K562 (cell line): Measurements from ENCODE around the gene CUTA. TPM values are rescaled to one million over a fixed set of nuclear protein-coding genes. Genes with fewer than 3 reads are reported as not detected.
A peak's percentile ranks its signal among the peaks of the same experiment; 100 is the strongest.

Source experiments
- THRAP3 ChIP-seq: fragments of 450-650 bp; IDR thresholded peaks from 2 replicates; pipeline ENCODE4 v1.6.1; 2016; ENCODE audit warnings: mild to moderate bottlenecking, inconsistent platforms, borderline replicate concordance
- U2AF1 ChIP-seq: fragments of 200-400 bp; formaldehyde crosslinking; optimal IDR thresholded peaks from 2 replicates; pipeline ENCODE3; 2017; ENCODE audit warnings: mild to moderate bottlenecking, low read depth, low read length, moderate library complexity
- polyA plus RNA-seq, 8 experiments: library from polyadenylated mRNA; depleted of rRNA in 4 of 8; stranded (reverse) in 5 of 8; unstranded in 3 of 8; fragments of >200 nt; fragmentation: Nextera tagmentation in 2 of 8; fragmentation: Illumina TruSeq in 1 of 8; extraction: Ambion mirVana in 2 of 8; extraction: Trizol in 1 of 8; gene quantifications; 2 replicates each; pipeline versions ENCODE4 v1.2.1 to v1.2.3, GENCODE V29; 2011 to 2014; ENCODE audit warnings: inconsistent platforms in 1 of 8, missing spikeins in 1 of 8
- total RNA-seq, 7 experiments: library from RNA; depleted of rRNA in 6 of 7; stranded (reverse); fragments of >200 nt in 6 of 7; fragmentation: Illumina TruSeq in 2 of 7; extraction: Trizol in 2 of 7; gene quantifications; 2 replicates each; pipeline versions ENCODE4 v1.2.1 to v1.2.3, GENCODE V29; 2011 to 2021; ENCODE audit warnings: low replicate concordance in 1 of 7
- TF ChIP-seq, protein P1 (sequence below), 2 experiments: fragments of 450-650 bp; IDR thresholded peaks; 2 replicates each; pipeline ENCODE4 v1.6.1; 2016; ENCODE audit warnings: mild to moderate bottlenecking in 2 of 2, borderline replicate concordance in 1 of 2, low read depth in 1 of 2, moderate library complexity in 1 of 2
- TF ChIP-seq, protein P2 (sequence below): fragments of 450-650 bp; IDR thresholded peaks from 2 replicates; pipeline ENCODE4 v1.7.1; 2018; ENCODE audit warnings: mild to moderate bottlenecking, low read depth; ENCODE audit not compliant: partially characterized antibody

The CUTA gene
- total and polyA plus RNA-seq, 9 of the 15 experiments (the other 6 are each of a cell fraction or from before 2014, with no cell fraction given): 166 to 682 (median 310) TPM

DNA sequence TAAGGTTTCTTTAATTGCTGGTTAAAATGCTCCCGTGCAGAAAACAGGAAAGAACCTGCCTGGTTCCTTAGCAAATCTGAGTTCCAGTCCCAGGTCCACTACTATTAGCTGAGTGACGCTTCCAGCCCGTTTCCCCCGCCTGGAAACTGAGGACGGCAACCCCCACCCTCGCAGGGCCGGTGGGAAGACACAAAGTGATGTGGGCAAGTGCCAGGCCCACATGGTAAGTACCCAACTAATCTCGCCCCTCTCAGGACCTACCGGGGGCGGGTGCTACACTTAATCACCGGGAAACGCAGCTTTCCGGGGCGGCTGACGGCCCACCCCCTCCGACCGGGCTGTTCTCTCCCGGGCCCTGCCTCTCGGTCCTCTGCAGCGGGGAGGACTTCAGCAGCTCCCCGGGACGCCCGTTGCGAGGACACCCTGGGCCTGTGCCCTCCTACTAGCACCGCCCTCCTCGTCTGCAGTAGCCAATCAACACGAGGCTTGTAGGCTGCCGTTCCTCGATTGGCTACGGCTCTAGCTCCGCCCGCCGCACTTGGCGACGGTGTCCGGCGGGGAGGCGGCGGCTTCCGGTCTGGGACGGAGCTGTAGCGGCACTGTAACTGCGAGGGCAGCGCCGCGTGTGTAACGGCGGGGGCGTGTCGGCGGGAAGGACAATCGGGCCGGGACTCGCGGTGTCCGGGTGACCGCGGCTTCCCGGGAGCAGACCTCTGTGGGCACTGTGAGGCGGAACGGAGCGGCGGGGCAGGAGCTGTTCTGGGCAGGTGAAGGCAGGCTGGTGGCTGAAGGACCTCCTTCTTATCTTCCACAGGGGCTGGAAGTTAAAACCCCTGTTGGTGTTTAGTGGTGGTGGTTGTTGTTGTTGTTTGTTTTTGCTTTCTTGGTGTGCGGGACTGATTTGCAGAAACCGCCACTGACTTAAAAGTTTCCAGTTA, 36.4 kb upstream of the CUTA start, which contains the start of gene ZBTB9 (continued):
- TF ChIP-seq, protein P1, sequence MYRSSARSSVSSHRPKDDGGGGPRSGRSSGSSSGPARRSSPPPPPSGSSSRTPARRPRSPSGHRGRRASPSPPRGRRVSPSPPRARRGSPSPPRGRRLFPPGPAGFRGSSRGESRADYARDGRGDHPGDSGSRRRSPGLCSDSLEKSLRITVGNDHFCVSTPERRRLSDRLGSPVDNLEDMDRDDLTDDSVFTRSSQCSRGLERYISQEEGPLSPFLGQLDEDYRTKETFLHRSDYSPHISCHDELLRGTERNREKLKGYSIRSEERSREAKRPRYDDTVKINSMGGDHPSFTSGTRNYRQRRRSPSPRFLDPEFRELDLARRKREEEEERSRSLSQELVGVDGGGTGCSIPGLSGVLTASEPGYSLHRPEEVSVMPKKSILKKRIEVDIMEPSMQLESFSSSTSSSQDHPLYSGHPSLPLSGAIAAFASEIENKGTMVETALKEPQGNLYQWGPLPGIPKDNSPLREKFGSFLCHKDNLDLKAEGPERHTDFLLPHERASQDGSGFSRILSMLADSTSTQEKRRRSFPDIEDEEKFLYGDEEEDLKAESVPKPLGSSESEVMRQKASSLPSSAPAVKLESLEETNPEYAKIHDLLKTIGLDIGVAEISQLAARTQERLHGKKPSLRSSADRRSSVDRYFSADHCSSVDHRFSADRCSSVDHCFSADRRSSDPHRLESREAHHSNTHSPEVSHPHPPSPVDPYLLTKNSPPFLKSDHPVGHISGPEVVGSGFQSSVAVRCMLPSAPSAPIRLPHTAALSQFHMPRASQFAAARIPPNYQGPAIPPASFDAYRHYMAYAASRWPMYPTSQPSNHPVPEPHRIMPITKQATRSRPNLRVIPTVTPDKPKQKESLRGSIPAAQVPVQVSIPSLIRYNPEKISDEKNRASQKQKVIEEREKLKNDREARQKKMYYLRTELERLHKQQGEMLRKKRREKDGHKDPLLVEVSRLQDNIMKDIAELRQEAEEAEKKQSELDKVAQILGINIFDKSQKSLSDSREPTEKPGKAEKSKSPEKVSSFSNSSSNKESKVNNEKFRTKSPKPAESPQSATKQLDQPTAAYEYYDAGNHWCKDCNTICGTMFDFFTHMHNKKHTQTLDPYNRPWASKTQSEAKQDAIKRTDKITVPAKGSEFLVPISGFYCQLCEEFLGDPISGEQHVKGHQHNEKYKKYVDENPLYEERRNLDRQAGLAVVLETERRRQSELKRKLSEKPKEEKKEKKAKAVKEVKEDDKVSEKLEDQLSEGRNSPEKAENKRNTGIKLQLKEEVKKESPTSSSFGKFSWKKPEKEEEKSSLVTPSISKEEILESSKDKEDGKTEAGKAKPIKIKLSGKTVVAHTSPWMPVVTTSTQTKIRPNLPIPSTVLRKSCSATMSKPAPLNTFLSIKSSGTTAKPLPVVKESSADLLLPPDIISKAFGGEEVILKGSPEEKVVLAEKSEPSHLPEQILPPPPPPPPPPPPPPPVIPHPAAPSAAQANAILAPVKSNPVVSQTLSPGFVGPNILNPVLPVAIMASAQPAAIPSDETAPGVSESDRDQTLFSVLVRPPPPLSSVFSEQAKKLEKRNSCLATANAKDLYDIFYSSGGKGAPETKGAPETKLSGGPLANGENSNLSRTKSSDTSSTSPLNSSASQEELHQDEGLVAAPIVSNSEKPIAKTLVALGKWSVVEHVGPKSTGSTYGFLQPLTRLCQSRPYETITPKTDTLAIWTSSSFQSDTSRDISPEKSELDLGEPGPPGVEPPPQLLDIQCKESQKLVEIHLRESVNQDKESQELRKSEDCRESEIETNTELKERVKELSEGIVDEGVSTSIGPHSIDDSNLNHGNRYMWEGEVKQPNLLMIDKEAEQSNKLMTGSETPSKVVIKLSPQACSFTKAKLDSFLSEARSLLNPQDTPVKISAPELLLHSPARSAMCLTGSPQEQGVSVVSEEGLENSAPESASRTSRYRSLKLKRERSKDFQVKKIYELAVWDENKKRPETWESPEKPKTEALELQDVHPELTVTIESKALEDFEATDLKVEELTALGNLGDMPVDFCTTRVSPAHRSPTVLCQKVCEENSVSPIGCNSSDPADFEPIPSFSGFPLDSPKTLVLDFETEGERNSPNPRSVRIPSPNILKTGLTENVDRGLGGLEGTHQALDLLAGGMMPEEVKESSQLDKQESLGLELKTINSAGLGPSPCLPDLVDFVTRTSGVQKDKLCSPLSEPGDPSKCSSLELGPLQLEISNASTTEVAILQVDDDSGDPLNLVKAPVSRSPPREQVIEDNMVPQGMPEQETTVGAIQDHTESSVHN (IDR thresholded peaks at IDR 0.05; ENCODE audit: borderline replicate concordance in 1 of 2, low read depth in 1 of 2): no peak
- TF ChIP-seq, protein P2, sequence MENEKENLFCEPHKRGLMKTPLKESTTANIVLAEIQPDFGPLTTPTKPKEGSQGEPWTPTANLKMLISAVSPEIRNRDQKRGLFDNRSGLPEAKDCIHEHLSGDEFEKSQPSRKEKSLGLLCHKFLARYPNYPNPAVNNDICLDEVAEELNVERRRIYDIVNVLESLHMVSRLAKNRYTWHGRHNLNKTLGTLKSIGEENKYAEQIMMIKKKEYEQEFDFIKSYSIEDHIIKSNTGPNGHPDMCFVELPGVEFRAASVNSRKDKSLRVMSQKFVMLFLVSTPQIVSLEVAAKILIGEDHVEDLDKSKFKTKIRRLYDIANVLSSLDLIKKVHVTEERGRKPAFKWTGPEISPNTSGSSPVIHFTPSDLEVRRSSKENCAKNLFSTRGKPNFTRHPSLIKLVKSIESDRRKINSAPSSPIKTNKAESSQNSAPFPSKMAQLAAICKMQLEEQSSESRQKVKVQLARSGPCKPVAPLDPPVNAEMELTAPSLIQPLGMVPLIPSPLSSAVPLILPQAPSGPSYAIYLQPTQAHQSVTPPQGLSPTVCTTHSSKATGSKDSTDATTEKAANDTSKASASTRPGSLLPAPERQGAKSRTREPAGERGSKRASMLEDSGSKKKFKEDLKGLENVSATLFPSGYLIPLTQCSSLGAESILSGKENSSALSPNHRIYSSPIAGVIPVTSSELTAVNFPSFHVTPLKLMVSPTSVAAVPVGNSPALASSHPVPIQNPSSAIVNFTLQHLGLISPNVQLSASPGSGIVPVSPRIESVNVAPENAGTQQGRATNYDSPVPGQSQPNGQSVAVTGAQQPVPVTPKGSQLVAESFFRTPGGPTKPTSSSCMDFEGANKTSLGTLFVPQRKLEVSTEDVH: peak; percentile 74
- TF ChIP-seq THRAP3: peak; percentile 35; the same call in 1 of the 2 replicates
- TF ChIP-seq U2AF1: no peak
